Neural crest cell (in vitro differentiated cells): ENCODE measurements around the gene PLIN4. TPM values are rescaled to one million over a fixed set of nuclear protein-coding genes. Genes with fewer than 3 reads are reported as not detected.
"Not testable (repeated sequence)": the region's sequence is repeated elsewhere in the genome, so short reads cannot be mapped to it uniquely, and the experiment has no call there.

ENCODE experiments used
- DNase-seq: peaks from one replicate; pipeline ENCODE4 v3.0.0; 2021; ENCODE audit warnings: low read depth, mixed read lengths, low spot score
- H3K27ac Mint-ChIP-seq: one replicate; pipeline ENCODE4 v1.8.0; 2021; ENCODE audit warnings: mild to moderate bottlenecking, mixed read lengths; ENCODE audit not compliant: unreplicated experiment
- H3K27me3 Mint-ChIP-seq: 2 replicates; pipeline ENCODE4 v1.8.0; 2021; ENCODE audit warnings: low read depth, mild to moderate bottlenecking, mixed read lengths
- H3K36me3 Mint-ChIP-seq: 2 replicates; pipeline ENCODE4 v1.8.0; 2021; ENCODE audit warnings: low read depth, mild to moderate bottlenecking, mixed read lengths
- H3K4me1 Mint-ChIP-seq: 2 replicates; pipeline ENCODE4 v1.8.0; 2021; ENCODE audit warnings: mixed read lengths
- H3K4me3 Mint-ChIP-seq: one replicate; pipeline ENCODE4 v1.8.0; 2021; ENCODE audit warnings: mild to moderate bottlenecking, mixed read lengths
- H3K9me3 Mint-ChIP-seq: 2 replicates; pipeline ENCODE4 v1.8.0; 2021; ENCODE audit warnings: mixed read lengths
- total RNA-seq: library from RNA; stranded (reverse); gene quantifications from 2 replicates; pipeline ENCODE4 v1.2.1, GENCODE V29; 2021
- TF ChIP-seq, protein P1 (sequence below): fragments of 200-600 bp; sonication (generic); conservative IDR thresholded peaks from 2 replicates; pipeline ENCODE4 v1.5.0; 2021; ENCODE audit warnings: antibody characterized with exemption, mild to moderate bottlenecking

PLIN4 gene
- total RNA-seq, 1 donor from 2014 or later = 0.47 TPM

DNA sequence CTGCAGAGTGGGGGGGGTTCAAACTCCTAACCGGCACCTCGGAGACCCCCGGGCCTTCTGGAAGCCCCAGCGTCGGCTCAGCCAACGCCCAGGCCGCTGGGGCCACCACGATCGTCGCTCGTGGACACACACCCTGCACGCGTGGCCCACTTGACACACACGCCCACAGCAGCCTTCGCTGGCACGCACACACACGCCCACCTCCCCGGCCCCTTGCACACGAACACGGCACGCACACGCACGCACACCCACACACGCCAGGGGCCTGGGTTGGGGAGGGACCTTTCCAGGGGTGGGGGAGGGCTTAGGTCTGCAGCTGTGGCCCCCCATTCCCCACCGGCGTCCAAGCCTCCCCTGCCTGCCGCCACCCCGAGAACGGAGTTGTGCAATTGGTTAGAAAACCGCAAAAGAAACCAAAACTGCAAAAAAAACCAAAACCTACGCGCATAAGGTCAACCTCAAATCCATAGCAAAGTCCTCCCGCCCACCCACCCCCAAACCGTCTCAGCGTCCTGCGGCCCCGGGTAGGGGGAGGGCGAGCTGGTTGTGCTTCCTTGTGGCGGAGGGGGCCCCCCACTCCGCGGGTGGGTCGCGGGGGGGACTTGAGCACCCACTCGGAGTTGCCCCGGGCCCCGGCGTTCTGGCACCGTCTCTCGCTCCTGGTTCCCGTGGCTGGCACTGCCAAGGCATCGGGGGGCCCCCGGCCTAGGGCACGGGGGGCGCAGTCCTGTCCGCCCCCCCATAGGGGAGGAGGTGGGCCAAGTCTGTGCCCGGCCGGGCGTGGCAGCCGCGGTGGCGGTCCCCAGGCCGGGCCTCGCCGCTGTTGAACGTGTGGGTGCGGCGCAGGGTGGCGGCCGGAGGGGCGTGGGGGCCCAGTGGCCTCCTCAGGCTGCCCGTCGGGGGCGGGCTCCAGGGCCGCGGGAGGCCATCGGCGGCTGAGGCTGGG, 24.9 kb upstream of the PLIN4 start:
- Mint-ChIP-seq H3K4me1 (peaks cover 5% of the 10 kb centered on the region), H3K4me3 (no peak overlapping the region), H3K27ac (no peak overlapping the region)

DNA sequence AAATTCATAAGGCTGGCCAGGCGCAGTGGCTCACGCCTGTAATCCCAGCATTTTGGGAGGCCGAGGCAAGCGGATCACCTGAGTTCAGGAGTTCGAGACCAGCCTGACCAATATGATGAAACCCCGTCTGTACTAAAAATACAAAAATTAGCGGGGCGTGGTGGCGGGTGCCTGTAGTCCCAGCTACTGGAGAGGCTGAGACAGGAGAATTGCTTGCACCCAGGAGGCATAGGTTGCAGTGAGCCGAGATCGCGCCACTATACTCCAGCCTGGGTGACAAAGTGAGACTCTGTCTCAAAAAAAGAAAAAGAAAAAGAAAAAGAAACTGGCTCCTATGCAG, 23.5 kb upstream of the PLIN4 start:
- not testable (repeated sequence) for DNase-seq, H3K4me1 Mint-ChIP-seq, H3K4me3 Mint-ChIP-seq, H3K27me3 Mint-ChIP-seq, H3K36me3 Mint-ChIP-seq, H3K27ac Mint-ChIP-seq, H3K9me3 Mint-ChIP-seq

More for the DNA sequence above, 24.9 kb upstream of the PLIN4 start:
- Mint-ChIP-seq H3K27me3 (no peaks in the 10 kb centered on the region), H3K36me3 (no peaks in the 10 kb centered on the region), H3K9me3 (no peaks in the 10 kb centered on the region)
- TF ChIP-seq, protein P1, sequence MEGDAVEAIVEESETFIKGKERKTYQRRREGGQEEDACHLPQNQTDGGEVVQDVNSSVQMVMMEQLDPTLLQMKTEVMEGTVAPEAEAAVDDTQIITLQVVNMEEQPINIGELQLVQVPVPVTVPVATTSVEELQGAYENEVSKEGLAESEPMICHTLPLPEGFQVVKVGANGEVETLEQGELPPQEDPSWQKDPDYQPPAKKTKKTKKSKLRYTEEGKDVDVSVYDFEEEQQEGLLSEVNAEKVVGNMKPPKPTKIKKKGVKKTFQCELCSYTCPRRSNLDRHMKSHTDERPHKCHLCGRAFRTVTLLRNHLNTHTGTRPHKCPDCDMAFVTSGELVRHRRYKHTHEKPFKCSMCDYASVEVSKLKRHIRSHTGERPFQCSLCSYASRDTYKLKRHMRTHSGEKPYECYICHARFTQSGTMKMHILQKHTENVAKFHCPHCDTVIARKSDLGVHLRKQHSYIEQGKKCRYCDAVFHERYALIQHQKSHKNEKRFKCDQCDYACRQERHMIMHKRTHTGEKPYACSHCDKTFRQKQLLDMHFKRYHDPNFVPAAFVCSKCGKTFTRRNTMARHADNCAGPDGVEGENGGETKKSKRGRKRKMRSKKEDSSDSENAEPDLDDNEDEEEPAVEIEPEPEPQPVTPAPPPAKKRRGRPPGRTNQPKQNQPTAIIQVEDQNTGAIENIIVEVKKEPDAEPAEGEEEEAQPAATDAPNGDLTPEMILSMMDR = no peak
- DNase-seq = no peak

DNA sequence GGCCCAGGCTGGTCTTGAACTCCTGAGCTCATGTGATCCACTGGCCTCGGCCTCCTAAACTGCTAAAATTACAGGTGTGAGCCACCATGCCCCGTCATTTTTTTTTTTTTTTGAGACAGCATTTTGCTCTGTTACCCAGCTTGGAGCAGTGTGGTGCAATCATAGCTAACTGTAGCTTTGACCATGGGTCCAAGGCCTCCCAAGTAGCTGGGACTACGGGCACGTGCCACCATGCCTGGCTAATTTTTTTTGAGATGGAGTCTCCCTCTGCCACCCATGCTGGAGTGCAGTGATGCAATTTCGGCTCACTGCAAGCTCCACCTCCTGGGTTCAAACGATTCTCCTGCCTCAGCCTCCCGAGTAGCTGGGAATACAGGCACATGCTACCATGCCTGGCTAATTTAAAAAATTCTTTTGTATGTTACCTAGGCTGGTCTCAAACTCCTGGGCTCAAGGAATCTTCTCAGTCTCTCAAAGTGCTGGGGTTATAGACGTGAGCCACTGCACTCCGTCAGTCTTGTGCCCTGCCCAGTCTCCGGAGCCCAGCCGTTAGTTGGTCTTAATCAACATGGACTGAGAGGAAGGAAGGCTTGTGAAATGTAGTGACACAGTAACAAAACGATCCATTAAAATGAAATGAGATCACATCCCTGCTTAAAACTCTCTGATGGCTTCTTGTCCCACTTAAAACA, 23.0 kb upstream of the PLIN4 start:
- Mint-ChIP-seq H3K27ac (peak overlapping the region; percentile 88), H3K4me3 (no peak overlapping the region), H3K9me3 (no peaks in the 10 kb centered on the region), H3K4me1 (peaks cover 5% of the 10 kb centered on the region), H3K27me3 (no peaks in the 10 kb centered on the region), H3K36me3 (no peaks in the 10 kb centered on the region)
- TF ChIP-seq, protein P1 = no peak
- no peak for DNase-seq

DNA sequence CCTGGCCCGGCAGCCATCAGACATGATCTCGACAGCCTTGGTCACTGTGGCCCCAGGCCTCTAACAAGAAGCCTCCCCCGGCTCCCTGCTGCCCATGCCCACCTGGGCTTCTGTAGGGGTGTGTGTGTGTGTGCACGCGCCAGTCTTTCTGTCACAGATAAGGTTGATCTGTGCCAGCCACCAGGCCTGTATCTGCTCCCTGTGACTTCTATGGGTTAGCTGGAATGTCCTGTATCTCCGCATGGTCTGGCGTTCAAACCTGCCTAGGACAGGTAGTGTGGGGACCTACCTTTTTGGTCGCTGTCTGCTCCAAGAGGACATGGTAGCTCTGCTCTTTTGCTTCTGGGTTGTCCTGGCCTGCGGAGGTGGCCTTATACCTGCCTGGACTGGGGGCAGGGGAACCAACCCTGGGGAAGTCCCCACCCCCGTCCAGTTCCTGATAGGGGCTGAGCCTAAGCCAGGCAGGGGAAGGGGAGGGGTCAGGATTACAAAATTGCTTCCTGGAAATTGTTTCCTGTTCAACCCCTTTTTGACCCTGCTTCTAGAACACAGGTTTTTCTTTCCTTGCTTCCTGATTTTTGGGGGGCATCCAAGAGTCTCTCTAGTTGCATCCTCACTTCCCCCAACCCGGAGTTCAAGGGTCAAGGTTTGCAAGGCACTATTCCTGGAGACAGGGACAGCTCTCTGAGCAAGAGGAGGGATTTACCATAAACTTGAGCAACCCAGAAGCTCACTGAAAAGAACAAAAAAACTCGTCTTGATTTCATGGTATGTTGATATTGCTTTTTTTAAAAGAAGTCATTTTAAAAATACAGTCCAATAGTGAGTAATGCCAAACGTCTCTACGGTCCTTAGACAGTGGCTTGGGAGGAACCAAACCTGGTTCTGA, 21.7 kb upstream of the PLIN4 start, which contains the start of gene LRG1:
Gene LRG1 (minus strand): TSS at position 344 of the 889 bp plus-strand sequence. CDS start 23 bp downstream, at position 321.
- Mint-ChIP-seq H3K27ac (no peak within 1 kb of the TSS), H3K4me3 (no peak within 1 kb of the TSS), H3K36me3 (no peaks in the 10 kb centered on the region), H3K27me3 (no peaks in the 10 kb centered on the region), H3K9me3 (no peaks in the 10 kb centered on the region), H3K4me1 (peaks cover 10% of the 10 kb centered on the region)
- TF ChIP-seq, protein P1 = no peak
- DNase-seq = no peak

- TF ChIP-seq, protein P1 = no peak
- H3K4me3 Mint-ChIP-seq = no peak overlapping the region
- H3K36me3 Mint-ChIP-seq = no peaks in the 10 kb centered on the region
- H3K27me3 Mint-ChIP-seq = no peaks in the 10 kb centered on the region
- no peak overlapping the region for H3K27ac Mint-ChIP-seq
- no peaks in the 10 kb centered on the region for H3K9me3 Mint-ChIP-seq
- peaks cover 10% of the 10 kb centered on the region for H3K4me1 Mint-ChIP-seq
- no peak for DNase-seq
Observed at GRCh38 chr19:4539169-4539692, 20.9 kb upstream of the PLIN4 start.
